GM21515 (cell line): Measurements from ENCODE around the gene RIPOR3.
"Not testable (repeated sequence)": the region's sequence is repeated elsewhere in the genome, so short reads cannot be mapped to it uniquely, and the experiment has no call there.

Experiments used
- ATAC-seq: cut with Tn5 transposase; IDR thresholded peaks from one replicate; pipeline ENCODE4 v1.9.1; 2021; ENCODE audit not compliant: unreplicated experiment

RIPOR3 gene

GRCh38 chr20:50724851-50725723 is 33.7 kb upstream of the RIPOR3 start:
- no peak for ATAC-seq

DNA sequence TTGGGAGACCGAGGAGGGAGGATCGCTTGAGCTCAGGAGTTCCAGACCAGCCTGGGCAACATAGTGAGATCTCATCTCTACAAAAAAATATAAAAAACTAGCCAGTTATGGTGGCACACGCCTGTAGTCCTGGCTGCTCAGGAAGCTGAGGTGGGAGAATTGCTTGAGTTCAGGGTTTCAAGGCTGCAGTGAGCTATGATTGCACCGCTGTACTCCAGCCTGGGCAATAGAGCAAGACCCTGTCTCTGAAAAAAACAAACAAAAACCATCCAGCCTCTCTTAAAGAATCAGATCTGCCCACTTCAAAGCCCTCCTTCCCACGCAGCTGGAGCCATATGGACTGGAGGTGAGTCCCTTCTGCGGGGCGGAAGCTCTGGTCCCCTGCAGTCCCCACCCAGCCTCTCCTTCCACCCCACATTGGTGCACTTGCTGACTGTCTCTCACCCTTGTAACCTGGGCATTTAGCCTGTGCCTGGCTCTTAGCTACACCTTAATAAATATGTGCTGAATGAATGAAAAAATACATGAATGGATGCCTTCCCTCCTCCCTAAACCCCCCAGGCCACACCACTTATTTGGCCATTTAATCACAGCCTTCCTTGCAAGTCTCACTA is 32.9 kb upstream of the RIPOR3 start:
- no peak for ATAC-seq

DNA sequence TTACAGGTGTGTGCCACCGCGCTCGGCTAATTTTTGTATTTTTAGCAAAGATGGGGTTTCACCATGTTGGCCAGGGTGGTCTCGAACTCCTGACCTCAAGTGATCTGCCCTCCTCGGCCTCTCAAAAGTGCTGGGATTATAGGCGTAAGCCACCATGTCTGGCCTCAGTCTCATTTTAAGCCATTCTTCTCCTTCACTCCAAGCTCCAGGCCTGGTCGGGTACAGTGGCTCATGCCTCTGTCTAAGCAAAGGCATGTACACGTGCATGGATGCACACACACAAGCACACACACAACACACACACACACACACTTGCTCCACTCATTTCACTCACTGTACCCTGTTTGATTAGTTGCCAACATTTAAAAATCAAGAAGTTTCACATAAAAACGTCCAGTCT is 32.3 kb upstream of the RIPOR3 start:
- no peak for ATAC-seq

GRCh38 chr20:50722424-50723155 is 31.2 kb upstream of the RIPOR3 start:
- no peak for ATAC-seq

DNA sequence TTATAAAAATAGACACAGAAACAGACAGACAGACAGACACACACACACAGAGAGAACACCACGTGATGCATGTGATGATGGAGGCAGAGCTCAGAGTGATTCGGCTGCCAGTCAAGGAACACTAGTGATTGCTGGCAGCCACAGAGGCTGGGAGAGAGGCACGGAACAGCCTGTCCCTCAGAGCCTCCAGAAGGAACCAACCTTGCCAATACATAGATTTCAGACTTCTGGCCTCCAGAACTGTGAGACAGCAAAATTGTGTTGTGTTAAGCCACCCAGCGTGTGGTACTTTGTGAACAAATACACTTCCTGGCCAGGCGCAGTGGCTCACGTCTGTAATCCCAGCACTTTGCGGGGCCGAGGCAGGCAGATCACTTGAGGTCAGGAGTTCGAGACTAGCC is 30.5 kb upstream of the RIPOR3 start:
- no peak for ATAC-seq

DNA sequence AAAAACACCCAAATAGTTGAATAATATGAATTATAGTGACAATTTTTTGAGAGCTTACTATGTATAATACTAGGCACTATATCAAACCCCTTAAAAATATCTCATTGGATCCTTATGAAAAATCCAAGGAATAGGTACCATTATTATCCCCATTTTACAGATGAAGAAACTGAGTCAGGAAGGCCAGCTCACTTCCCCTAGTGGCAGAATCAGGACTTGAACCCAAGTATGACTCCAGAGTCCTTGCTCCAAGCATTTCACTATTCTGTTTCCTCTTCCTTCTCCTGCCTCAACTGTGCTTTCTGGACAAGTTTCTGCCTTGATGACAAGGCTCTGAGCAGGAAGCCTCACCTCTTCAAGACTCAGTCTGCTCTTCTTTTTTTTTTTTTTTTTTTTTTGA is 29.2 kb upstream of the RIPOR3 start:
- no peak for ATAC-seq

DNA sequence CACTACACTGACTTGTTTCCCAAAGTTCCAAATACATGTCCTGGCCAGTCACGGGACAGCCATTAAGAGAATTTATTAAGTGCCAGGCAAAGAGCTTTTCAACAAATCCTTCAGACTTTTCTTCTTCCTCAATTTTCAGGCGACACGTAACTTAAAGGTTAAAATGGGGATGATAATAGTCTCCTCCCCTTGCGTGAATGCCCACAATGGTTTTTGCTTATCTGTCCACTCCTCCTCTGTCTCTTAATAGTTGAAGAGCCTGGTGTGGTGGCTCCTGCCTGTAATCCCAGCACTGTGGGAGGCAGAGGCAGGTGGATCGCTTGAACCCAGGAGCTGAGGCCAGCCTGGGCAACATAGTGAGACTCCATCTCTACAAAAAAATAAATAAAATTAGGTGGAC is 28.7 kb upstream of the RIPOR3 start:
- no peak for ATAC-seq

DNA sequence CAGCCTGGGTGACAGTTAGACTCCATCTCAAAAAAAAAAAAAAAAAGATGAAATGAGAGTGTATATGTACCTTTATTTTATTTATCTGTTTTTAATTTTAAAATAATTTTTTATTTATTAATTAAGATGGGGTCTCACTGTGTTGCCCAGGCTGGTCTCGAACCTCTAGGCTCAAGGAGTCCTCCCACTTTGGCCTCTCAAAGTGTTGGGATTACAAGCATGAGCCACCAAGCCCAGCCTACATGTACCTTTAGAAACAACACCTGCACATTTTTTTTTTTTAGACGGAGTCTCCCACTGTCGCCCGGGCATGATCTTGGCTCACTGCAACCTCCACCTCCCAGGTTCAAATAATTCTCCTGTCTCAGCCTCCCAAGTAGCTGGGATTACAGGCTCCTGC is 28.0 kb upstream of the RIPOR3 start:
- no peak for ATAC-seq

DNA sequence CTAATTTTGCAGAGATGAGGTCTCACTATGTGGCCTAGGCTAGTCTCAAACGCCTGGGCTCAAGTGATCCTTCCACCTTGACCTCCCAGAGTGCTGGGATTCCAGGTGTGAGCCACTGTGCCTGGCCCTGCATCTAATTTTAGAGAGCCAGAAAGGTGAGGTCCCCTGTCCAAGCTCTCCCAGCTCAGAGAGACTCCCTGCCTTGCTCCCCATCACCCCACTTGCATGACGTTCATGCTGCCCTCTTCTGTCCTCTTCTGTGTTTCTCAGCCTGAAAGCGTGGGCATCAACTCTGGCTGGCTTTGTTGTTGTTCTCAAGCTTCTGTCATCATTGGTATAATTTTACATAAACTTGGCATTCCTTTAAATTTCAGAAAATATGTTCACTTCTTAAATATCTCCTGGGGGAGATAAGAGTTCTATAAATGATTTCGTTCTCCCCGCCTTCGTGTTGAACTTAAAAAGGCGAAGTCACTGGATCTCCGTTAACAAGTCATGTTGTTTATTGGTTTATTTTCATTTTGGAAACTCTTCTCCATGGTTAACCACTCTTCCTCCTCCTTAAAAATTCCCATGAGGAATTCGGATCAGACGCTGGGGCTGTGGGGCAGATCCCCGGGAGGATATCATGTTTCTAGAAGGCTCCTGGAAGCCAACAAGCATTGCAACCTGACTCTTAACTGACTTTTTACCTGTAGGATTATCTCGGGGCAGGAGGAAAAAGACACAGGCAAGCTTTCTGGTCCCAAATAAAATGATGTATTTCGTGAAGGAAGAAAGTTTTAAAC is 26.8 kb upstream of the RIPOR3 start:
- no peak for ATAC-seq

DNA sequence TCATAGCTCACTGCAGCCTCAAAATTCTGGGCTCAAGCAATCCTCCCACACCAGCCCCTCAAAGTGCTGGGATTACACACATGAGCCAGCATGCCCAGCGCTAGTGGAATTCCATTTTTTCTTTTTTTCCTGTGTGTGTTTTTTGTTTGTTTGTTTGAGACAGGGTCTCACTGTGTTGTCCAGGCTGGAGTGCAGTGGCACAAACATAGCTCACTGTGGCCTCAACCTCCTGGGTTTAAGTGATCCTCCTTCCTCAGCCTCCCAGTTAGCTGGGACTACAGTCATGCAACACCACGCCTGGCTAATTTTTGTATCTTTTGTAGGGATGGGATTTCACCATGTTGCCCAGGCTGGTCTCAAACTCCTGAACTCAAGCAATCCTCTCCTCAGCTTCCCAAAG is 26.0 kb upstream of the RIPOR3 start:
- no peak for ATAC-seq

- no peak for ATAC-seq
These were observed 25.2 kb upstream of the RIPOR3 start for GRCh38 chr20:50716518-50716917.

DNA sequence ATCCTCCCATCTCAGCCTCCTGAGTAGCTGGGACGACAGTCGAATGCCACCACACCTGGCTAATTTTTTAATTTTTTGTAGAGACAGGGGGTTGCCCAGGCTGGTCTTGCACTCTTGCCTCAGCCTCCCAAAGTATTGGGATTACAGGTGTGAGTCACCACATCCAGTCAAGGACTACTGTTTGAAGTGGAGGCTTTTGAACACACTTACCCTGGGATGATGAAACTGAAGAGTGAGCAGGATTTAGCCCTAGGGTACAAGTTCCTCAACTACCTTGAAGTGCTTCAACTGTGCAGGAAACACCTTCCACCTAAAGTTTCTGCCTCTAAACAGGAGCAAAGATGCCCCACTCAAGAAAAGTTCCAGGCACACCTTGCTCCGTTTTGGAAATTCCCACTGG is 24.4 kb upstream of the RIPOR3 start:
- no peak for ATAC-seq

DNA sequence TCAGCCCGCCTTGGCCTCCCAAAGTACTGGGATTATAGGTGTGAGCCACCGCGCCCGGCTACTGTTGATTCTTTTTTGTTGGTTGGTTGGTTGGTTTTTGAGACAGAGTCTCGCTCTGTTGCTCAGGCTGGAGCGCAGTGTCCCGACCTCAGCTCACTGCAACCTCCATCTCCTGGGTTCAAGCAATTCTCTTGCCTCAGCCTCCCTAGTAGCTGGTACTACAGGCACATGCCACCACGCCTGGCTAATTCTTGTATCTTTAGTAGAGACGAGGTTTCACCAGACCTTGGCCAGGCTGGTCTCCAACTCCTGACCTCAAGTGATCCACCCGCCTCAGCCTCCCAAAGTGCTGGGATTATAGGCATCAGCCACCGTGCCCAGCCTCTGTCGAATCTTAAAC is 23.1 kb upstream of the RIPOR3 start:
- not testable (repeated sequence) for ATAC-seq

DNA sequence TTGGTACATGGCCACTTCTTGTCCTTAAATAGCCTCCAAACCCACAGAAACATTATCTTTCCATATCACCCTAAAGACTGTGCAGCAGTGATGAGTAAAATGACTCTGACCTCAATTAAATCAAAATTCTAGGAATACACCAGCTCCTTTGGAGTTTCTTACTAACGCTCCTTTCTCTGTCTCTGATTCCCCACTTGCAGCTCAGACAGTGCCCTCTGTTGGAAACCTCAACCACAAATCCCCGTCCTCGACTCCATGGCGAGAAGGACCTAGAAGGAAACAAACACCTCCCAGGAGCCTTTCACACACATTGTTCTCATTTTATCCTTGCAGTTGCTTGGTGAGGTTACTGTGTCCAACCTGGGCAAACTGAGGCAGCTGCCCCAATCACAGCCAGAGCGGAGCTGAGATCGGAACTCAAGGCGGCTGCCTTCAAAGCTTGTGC is 22.3 kb upstream of the RIPOR3 start:
- no peak for ATAC-seq

DNA sequence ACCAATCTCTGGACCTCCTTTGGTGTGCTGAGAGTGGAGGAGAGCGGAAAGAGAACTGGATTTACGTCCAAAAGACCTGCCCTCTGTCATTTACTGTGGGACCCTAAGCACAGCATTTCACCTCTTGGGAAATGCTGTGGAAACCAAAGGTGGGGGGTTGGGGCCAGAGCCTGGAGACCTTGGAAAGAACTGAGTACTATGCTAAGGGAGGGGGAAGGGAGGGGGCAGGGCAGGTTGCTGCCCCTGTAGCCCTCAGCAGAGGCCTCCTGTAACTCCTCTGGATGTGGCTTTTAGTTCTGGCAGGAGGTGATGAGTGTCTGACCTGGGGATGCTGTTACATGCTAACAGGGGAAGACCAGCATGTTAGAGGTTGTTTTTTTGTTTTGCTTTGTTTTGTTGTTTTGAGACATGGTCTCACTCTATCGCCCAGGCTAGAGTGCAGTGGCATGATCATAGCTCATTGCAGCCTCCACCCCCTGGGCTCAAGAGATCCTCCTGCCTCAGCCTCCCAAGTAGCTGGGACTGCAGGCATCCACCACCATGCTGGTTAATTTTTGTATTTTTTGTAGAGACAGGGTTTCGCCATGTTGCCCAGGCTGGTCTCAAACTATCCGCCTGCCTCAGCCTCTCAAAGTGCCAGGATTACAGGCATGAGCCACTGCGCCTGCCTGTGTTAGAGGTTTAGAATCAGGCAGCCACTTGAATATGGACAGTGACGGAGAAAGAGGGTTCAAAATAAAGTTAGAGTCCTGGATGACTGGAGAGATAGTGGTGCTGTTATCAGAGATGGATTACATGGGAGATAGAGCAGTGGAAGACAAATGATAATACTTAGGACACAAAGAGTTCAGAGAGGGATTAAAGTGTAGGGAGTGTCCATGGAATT is 21.7 kb upstream of the RIPOR3 start:
- ATAC-seq, result no peak

DNA sequence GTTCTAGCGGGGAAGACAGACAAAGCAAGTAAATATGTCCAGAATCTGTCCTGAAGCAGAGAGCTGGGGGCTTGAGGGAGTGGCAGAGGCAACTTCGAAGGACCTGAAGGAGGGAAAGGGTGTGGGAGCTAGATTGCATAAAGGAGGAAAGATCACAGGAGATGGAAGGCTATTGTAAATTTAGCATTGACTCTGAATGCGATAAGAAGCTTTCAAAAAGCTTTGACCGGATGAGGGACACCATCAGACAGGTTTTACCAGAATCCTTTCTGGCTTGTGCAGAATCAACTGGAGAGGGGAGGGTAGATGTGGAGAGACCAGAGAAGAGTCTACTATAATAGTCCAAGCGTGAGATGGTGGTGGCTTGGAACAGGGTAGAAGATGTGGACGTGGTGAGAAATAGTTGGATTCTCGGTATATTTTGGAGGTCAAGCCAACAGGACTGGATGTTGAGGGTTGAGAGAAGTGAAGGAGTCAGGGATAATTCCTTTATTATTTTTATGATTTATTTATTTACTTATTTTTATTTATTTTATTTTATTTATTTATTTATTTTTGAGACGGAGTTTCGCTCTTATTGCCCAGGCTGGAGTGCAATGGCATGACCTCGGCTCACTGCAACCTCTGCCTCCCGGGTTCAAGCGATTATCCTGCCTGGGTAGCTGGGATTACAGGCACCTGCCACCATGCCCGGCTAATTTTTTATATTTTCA is 19.9 kb upstream of the RIPOR3 start:
- ATAC-seq, result no peak

DNA sequence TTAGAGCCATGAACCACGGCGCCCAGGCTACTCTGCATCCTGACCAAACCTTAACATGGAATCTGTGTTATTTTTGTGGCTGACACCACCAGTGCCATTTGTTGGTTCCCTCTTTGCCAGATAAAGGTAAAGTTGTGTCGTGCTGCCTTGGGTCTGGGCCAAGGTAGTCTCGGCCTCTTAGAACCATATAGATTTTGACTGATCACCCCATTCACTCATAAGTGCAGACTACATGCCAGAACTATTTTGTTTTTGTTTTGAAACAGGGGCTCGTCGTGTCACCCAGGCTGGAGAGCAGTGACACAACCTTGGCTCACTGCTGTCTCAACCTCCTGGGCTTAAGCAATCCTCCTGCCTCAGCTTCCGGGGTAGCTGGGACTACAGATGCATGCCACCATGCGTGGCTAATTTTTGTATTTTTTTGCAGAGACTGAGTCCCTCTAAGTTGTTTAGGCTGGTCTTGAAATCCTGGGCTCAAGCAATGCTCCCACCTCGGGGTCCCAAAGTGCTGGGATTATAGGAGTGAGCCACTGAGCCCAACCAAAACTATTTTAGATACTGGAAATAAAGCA is 19.2 kb upstream of the RIPOR3 start:
- no peak for ATAC-seq

GRCh38 chr20:50709636-50709973 is 18.3 kb upstream of the RIPOR3 start:
- ATAC-seq, result no peak
